Memory B cell (primary cell): ENCODE results near the gene ACP2.
A peak's percentile ranks its signal among the peaks of the same experiment; 100 is the strongest.
"Not testable (repeated sequence)": the region's sequence is repeated elsewhere in the genome, so short reads cannot be mapped to it uniquely, and the experiment has no call there.

Experiments
- ATAC-seq: fragments of 150-1000 bp; cut with Tn5 transposase; 2 replicates; pipeline ENCODE4 v1.10.0; 2021; ENCODE audit warnings: low read depth, mild to moderate bottlenecking, moderate library complexity
- DNase-seq, 2 donors: peaks; one replicate each; pipeline ENCODE4 v3.0.0; 2022; ENCODE audit warnings: low spot score in 2 of 2
- H3K27ac Mint-ChIP-seq: one replicate; pipeline ENCODE4 v1.8.0; 2022; ENCODE audit warnings: mild to moderate bottlenecking, moderate library complexity, mixed read lengths
- H3K27me3 Mint-ChIP-seq: one replicate; pipeline ENCODE4 v1.8.0; 2022; ENCODE audit warnings: mixed read lengths
- H3K36me3 Mint-ChIP-seq: one replicate; pipeline ENCODE4 v1.8.0; 2022; ENCODE audit warnings: mild to moderate bottlenecking, mixed read lengths
- H3K4me1 Mint-ChIP-seq: one replicate; pipeline ENCODE4 v1.8.0; 2022; ENCODE audit warnings: mixed read lengths
- H3K4me3 Mint-ChIP-seq: one replicate; pipeline ENCODE4 v1.8.0; 2022; ENCODE audit warnings: mild to moderate bottlenecking, moderate library complexity, mixed read lengths
- H3K9me3 Mint-ChIP-seq: one replicate; pipeline ENCODE4 v1.8.0; 2022; ENCODE audit warnings: mixed read lengths

ACP2 gene

DNA sequence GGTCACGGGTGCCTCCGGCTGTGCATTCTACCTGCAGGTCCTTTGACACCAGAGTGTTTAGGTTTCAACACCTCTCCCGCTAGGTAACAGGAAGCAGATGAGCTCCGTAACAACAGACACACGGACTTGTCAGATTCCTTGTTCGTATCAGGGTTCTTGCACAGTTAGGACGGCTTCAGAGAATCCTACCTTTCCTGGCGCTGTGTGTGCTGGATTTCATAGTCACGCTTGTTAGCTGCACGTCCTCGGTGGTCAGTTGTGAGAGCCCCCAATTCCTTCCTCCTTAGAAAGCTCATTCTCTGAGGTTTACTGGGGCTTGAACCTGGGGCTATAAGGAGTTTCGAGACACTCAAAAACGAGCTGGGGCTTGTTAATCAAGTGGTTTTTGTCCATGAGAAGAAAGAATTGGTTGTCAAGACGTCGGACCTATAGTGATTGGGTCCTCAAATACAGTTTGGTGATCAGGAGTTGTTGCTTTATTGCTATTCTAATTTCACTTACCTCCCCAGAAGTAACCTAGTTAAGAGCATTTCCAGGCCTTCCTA is 33.2 kb downstream of the ACP2 start:
- Mint-ChIP-seq H3K36me3 (peaks cover 9% of the 10 kb centered on the region), H3K9me3 (no peaks in the 10 kb centered on the region), H3K4me1 (peaks cover 20% of the 10 kb centered on the region), H3K4me3 (peak overlapping the region; percentile 98), H3K27ac (peak overlapping the region; percentile 94), H3K27me3 (no peaks in the 10 kb centered on the region)
- ATAC-seq: no peak
- no peak for DNase-seq

GRCh38 chr11:47213950-47214565 is 34.6 kb downstream of the ACP2 start:
- Mint-ChIP-seq H3K27ac (peak overlapping the region; percentile 94), H3K4me3 (peak overlapping the region; percentile 98), H3K9me3 (no peaks in the 10 kb centered on the region), H3K27me3 (no peaks in the 10 kb centered on the region), H3K36me3 (peaks cover 9% of the 10 kb centered on the region), H3K4me1 (peaks cover 20% of the 10 kb centered on the region)
- DNase-seq: peak; percentile 70 to 73
- ATAC-seq: peak; percentile 79

GRCh38 chr11:47212938-47213337 is 35.7 kb downstream of the ACP2 start:
- H3K9me3 Mint-ChIP-seq: no peaks in the 10 kb centered on the region
- H3K27me3 Mint-ChIP-seq: no peaks in the 10 kb centered on the region
- H3K4me3 Mint-ChIP-seq: no peak overlapping the region
- H3K36me3 Mint-ChIP-seq: peaks cover 2% of the 10 kb centered on the region
- H3K4me1 Mint-ChIP-seq: peaks cover 13% of the 10 kb centered on the region
- H3K27ac Mint-ChIP-seq: no peak overlapping the region
- ATAC-seq (no peak), DNase-seq (no peak)

GRCh38 chr11:47208628-47209027 is 40.0 kb downstream of the ACP2 start:
- Mint-ChIP-seq H3K4me3 (no peak overlapping the region), H3K9me3 (no peaks in the 10 kb centered on the region), H3K27ac (no peak overlapping the region), H3K27me3 (peaks cover 2% of the 10 kb centered on the region), H3K4me1 (peaks cover 2% of the 10 kb centered on the region), H3K36me3 (no peaks in the 10 kb centered on the region)
- no peak for ATAC-seq
- no peak for DNase-seq

GRCh38 chr11:47208008-47208552 is 40.5 kb downstream of the ACP2 start:
- H3K4me1 Mint-ChIP-seq, H3K36me3 Mint-ChIP-seq, H3K27ac Mint-ChIP-seq, DNase-seq, ATAC-seq, H3K27me3 Mint-ChIP-seq, H3K4me3 Mint-ChIP-seq, H3K9me3 Mint-ChIP-seq: not testable (repeated sequence)

DNA sequence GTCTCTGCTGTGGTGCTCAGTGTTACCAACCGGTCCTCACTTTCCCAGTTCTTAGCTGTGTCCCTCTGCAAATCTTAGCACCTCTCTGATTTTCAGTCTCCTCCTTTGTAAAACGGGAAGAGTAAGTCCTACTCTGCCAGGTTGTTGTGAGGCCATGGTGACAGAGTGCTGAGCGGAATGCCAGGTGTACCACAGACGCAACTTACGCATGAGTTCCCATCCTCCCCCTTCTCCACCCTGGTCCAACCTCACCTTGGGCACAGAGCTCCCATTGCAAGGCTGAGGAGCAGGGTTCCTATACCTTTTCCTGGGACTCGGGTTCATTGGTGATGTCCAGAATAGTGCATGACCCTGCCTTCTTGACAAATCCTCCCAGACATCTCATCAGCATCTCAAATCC is 41.2 kb downstream of the ACP2 start:
- Mint-ChIP-seq H3K36me3 (no peaks in the 10 kb centered on the region), H3K4me3 (no peak overlapping the region), H3K27me3 (peaks cover 2% of the 10 kb centered on the region), H3K9me3 (no peaks in the 10 kb centered on the region), H3K4me1 (peaks cover 2% of the 10 kb centered on the region), H3K27ac (no peak overlapping the region)
- DNase-seq (no peak), ATAC-seq (no peak)

DNA sequence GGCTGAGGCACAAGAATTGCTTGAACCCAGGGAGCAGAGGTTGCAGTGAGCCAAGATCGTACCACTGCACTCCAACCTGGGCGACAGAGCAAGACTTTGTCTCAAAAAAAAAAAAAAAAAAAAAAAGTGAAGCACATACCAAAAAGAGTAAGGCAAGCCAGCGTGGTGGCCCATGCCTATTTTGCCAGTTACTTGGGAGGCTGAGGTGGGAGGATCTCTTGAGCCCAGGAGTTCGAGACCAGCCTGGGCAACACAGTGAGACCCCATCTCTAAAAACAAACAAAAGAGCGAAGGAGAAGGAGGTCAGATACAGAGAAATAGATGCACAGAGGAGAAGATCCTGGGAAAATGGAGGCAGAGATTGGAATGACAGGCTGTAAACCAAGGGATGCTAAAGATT is 42.0 kb downstream of the ACP2 start:
- H3K36me3 Mint-ChIP-seq, ATAC-seq, H3K9me3 Mint-ChIP-seq: not testable (repeated sequence)

GRCh38 chr11:47204637-47204989 is 44.0 kb downstream of the ACP2 start:
- peaks cover 2% of the 10 kb centered on the region for H3K4me1 Mint-ChIP-seq
- DNase-seq: no peak
- H3K27me3 Mint-ChIP-seq: peaks cover 2% of the 10 kb centered on the region
- no peaks in the 10 kb centered on the region for H3K9me3 Mint-ChIP-seq
- ATAC-seq: no peak
- H3K27ac Mint-ChIP-seq: no peak overlapping the region
- H3K4me3 Mint-ChIP-seq: no peak overlapping the region
- no peaks in the 10 kb centered on the region for H3K36me3 Mint-ChIP-seq

More for the DNA sequence above, 42.0 kb downstream of the ACP2 start:
- H3K4me3 Mint-ChIP-seq, H3K4me1 Mint-ChIP-seq, H3K27ac Mint-ChIP-seq, H3K27me3 Mint-ChIP-seq, DNase-seq: not testable (repeated sequence)

GRCh38 chr11:47202576-47202975 is 46.0 kb downstream of the ACP2 start:
- DNase-seq: no peak
- ATAC-seq: no peak
- H3K4me1 Mint-ChIP-seq: peaks cover under 1% of the 10 kb centered on the region
- H3K36me3 Mint-ChIP-seq: no peaks in the 10 kb centered on the region
- no peak overlapping the region for H3K4me3 Mint-ChIP-seq
- peaks cover 2% of the 10 kb centered on the region for H3K27me3 Mint-ChIP-seq
- no peaks in the 10 kb centered on the region for H3K9me3 Mint-ChIP-seq
- H3K27ac Mint-ChIP-seq: no peak overlapping the region

- Mint-ChIP-seq H3K4me3 (no peak overlapping the region), H3K4me1 (no peaks in the 10 kb centered on the region), H3K9me3 (no peaks in the 10 kb centered on the region), H3K36me3 (no peaks in the 10 kb centered on the region), H3K27me3 (peaks cover 2% of the 10 kb centered on the region), H3K27ac (no peak overlapping the region)
- no peak for DNase-seq
- ATAC-seq: no peak
Measured at GRCh38 chr11:47201015-47201414, 47.6 kb downstream of the ACP2 start.

- H3K4me3 Mint-ChIP-seq, H3K9me3 Mint-ChIP-seq, ATAC-seq, H3K27me3 Mint-ChIP-seq, H3K4me1 Mint-ChIP-seq, H3K36me3 Mint-ChIP-seq, DNase-seq, H3K27ac Mint-ChIP-seq: not testable (repeated sequence)
Measured at GRCh38 chr11:47198161-47198560, 50.5 kb downstream of the ACP2 start.

- Mint-ChIP-seq H3K4me1 (peaks cover under 1% of the 10 kb centered on the region), H3K27ac (no peak overlapping the region), H3K4me3 (no peak overlapping the region), H3K36me3 (no peaks in the 10 kb centered on the region), H3K9me3 (no peaks in the 10 kb centered on the region), H3K27me3 (peaks cover 9% of the 10 kb centered on the region)
- no peak for DNase-seq
- ATAC-seq: no peak
Measured at GRCh38 chr11:47192111-47192510, 56.5 kb downstream of the ACP2 start.

GRCh38 chr11:47191137-47191536 is 57.5 kb downstream of the ACP2 start:
- not testable (repeated sequence) for DNase-seq, H3K9me3 Mint-ChIP-seq, ATAC-seq, H3K4me3 Mint-ChIP-seq, H3K36me3 Mint-ChIP-seq, H3K27me3 Mint-ChIP-seq, H3K4me1 Mint-ChIP-seq, H3K27ac Mint-ChIP-seq
